HL-60 (cell line): ENCODE measurements around the gene MTR.

Experiments
- DNase-seq, 2 experiments: peaks; one replicate each; pipeline ENCODE4 v3.0.0-alpha.2; 2010 to 2020; ENCODE audit warnings: low read depth in 1 of 2, low spot score in 1 of 2
- H3K27ac ChIP-seq: fragments of 250-450 bp; sonication (Bioruptor Pico); replicated peaks from 2 replicates; pipeline ENCODE4 v1.5.1; 2020; ENCODE audit warnings: mild to moderate bottlenecking, moderate library complexity
- H3K27me3 ChIP-seq: fragments of 250-450 bp; sonication (Bioruptor Pico); 2 replicates; pipeline ENCODE4 v1.5.1; 2021; ENCODE audit warnings: mild to moderate bottlenecking, moderate library complexity; ENCODE audit not compliant: insufficient read depth, poor library complexity, severe bottlenecking
- H3K4me3 ChIP-seq: replicated peaks from 2 replicates; pipeline ENCODE4 v1.5.1; 2011; ENCODE audit warnings: mild to moderate bottlenecking, control low read depth, low read length; ENCODE audit not compliant: insufficient read depth
- GABPA ChIP-seq: IDR thresholded peaks from 2 replicates; pipeline ENCODE4 v1.6.1; 2012; ENCODE audit warnings: low read depth
- POLR2AphosphoS5 ChIP-seq: IDR thresholded peaks from 2 replicates; pipeline ENCODE4 v1.6.1; 2012; ENCODE audit warnings: low read depth
- REST ChIP-seq: IDR thresholded peaks from 2 replicates; pipeline ENCODE4 v1.6.1; 2012; ENCODE audit warnings: low read depth; ENCODE audit not compliant: insufficient replicate concordance
- SPI1 ChIP-seq: IDR thresholded peaks from 2 replicates; pipeline ENCODE4 v1.6.1; 2012; ENCODE audit warnings: low read depth, mild to moderate bottlenecking, borderline replicate concordance
- TF ChIP-seq, protein P1 (sequence below): IDR thresholded peaks from one replicate; pipeline ENCODE4 v1.5.1; 2011; ENCODE audit warnings: low read length, control low read depth, inconsistent platforms; ENCODE audit not compliant: insufficient read depth

Gene MTR

DNA sequence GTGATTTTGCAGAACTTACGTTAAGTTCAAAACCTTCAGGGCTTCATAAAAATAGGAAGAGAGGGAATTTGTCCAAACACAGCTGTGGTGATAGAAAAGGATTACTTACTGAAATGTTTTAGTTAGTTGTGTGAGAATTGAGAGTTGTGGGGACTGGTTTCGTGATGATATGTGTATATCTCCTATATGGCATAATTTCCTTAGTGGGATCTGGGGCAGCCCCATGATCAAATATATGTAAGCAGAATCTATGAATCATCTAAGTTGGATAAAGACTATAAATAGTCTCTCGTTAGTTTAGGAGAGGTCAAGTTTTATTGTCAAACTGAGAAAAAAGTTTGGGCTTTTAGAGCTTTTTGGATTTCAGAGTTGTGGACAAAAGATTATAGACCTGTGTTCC lies 14.9 kb downstream of the MTR start:
- Histone ChIP-seq H3K27ac (no peak overlapping the region), H3K27me3 (no peaks in the 10 kb centered on the region), H3K4me3 (no peak overlapping the region)
- TF ChIP-seq, protein P1, sequence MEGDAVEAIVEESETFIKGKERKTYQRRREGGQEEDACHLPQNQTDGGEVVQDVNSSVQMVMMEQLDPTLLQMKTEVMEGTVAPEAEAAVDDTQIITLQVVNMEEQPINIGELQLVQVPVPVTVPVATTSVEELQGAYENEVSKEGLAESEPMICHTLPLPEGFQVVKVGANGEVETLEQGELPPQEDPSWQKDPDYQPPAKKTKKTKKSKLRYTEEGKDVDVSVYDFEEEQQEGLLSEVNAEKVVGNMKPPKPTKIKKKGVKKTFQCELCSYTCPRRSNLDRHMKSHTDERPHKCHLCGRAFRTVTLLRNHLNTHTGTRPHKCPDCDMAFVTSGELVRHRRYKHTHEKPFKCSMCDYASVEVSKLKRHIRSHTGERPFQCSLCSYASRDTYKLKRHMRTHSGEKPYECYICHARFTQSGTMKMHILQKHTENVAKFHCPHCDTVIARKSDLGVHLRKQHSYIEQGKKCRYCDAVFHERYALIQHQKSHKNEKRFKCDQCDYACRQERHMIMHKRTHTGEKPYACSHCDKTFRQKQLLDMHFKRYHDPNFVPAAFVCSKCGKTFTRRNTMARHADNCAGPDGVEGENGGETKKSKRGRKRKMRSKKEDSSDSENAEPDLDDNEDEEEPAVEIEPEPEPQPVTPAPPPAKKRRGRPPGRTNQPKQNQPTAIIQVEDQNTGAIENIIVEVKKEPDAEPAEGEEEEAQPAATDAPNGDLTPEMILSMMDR = no peak
- TF ChIP-seq SPI1 (no peak), GABPA (no peak), POLR2AphosphoS5 (no peak), REST (no peak)
- no peak for DNase-seq

DNA sequence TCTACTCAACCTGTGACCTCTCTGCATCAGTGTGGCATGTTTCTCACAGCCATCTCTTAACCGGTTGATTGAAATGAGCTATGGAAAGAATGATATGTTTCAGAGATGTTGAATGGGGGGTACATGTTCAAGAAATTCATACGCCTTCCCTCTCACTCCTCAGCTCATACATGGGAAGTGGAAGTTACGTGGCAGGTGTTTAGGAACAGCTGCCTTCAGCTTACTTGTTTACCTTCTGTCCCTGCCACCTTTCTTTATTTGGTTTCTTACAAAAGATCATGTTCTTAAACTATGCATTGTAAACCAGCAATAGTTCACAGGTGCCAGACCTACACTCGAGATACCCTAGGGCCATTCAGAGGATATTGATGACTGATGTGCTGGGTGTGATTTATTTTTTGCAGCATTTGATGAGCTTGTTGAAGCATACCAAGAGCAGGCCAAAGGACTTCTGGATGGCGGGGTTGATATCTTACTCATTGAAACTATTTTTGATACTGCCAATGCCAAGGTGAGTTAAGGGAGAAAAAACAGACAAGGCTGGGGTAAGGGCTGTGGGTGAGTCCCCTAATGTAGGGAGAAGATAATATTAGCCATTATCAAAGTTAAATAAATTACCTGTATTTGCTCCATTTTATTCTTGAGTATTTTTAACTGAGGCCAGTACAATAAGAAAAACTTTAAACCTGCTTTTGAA lies 17.4 kb downstream of the MTR start:
- Histone ChIP-seq H3K27ac (no peak overlapping the region), H3K27me3 (no peaks in the 10 kb centered on the region), H3K4me3 (no peak overlapping the region)
- TF ChIP-seq, protein P1 = no peak
- TF ChIP-seq POLR2AphosphoS5 (no peak), GABPA (no peak), REST (no peak), SPI1 (no peak)
- no peak for DNase-seq

DNA sequence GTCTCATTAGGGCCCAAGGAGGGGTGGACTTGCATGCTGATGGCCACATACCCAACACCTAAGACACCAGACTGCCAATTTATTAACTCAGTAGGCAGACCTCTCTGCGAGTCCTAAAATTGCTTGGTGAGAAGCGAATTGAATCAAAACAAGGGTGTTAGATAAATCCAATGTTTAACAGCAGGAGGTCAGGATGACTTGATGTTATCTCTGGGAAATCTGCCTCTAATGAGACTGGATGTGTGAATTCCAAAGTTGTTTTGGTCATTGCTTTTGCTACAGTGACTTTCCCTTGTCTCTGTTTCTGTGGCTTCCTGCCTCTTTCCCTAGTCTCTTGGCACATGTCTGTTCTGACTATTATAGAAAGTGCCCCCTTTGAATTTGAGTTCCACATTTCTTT lies 20.8 kb downstream of the MTR start:
- Histone ChIP-seq H3K4me3 (no peak overlapping the region), H3K27ac (no peak overlapping the region), H3K27me3 (no peaks in the 10 kb centered on the region)
- TF ChIP-seq GABPA (no peak), SPI1 (no peak), REST (no peak), POLR2AphosphoS5 (no peak)
- TF ChIP-seq, protein P1 = no peak
- DNase-seq = no peak
